Choroid plexus epithelial cell (primary cell): ENCODE results near the gene C16orf82.
"Not testable (repeated sequence)": the region's sequence is repeated elsewhere in the genome, so short reads cannot be mapped to it uniquely, and the experiment has no call there.

Experiments
- DNase-seq: peaks from one replicate; pipeline ENCODE4 v3.0.0-alpha.2; 2010; ENCODE audit warnings: low read depth
- H3K4me3 ChIP-seq: 2 replicates; pipeline ENCODE4 v1.5.1; 2011; ENCODE audit warnings: low read depth, mild to moderate bottlenecking, control low read depth, low read length, moderate library complexity
- CTCF ChIP-seq: conservative IDR thresholded peaks from 2 replicates; pipeline ENCODE4 v1.5.1; 2011; ENCODE audit warnings: low read depth, mild to moderate bottlenecking, control low read depth, inconsistent platforms, low read length, moderate library complexity

The C16orf82 gene

DNA sequence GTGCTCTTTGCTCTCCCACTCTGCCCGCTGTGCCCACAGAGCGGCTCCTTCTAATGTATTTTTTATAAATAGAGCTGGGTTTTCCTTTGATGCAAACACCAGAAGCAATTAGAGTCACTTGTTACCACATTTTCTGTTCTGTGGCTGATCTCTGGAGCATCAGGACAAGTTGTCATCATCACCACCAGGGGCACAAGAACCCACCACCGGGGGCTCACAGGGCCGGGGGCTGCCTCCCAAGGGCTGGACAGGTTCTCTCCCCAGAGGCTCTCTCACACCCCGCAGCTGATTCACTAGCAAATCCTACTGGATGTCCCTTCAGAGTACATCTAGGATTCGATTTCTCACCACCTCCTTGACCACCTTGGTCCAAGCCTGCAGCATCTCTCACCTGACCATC lies 18.5 kb downstream of the C16orf82 start:
- TF ChIP-seq CTCF = no peak
- no peak for DNase-seq
- no peak overlapping the region for H3K4me3 ChIP-seq

DNA sequence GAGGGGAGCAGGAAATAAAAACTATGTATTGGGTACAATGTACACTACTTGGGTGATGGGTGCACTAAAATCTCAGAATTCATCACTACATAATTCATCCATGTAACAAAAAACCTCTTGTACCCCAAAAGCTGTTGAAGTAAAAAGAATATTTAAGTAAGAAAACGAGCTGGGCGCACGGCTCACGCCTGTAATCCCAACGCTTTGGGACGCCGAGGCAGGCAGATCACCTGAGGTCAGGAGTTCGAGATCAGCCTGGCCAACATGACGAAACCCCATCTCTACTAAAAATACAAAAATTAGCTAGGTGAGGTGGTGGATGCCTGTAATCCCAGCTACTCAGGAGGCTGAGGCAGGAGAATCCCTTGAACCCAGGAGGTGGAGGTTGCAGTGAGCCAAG lies 19.3 kb downstream of the C16orf82 start:
- H3K4me3 ChIP-seq, DNase-seq: not testable (repeated sequence)

GRCh38 chr16:27088216-27088615 lies 21.5 kb downstream of the C16orf82 start:
- no peak for DNase-seq
- TF ChIP-seq CTCF = no peak

GRCh38 chr16:27096375-27096774 lies 29.6 kb downstream of the C16orf82 start:
- DNase-seq = no peak
- TF ChIP-seq CTCF = no peak
- H3K4me3 ChIP-seq = no peak overlapping the region

More at GRCh38 chr16:27088216-27088615, 21.5 kb downstream of the C16orf82 start:
- H3K4me3 ChIP-seq = no peak overlapping the region

DNA sequence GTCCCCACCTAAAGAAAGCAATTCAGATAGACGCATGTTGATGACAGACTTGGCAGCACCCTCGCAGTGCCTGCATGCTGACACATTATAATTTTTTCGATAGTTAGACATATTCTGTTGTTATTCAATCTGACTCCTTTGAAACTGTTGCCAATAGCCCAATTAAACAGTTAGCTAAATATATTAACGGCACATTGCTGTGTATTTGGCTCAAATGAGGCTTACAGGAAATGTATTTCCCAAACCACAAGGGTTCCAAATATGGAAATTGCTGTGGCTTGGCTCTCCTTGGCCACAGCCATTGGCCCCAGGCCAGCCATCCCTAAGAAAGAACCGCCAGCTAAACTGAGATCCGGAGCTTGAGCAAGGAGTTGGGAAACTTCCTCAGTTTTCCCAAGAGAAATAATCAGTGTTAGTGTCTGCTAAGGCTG lies 31.1 kb downstream of the C16orf82 start:
- TF ChIP-seq CTCF = no peak
- DNase-seq = peak; percentile 57
- H3K4me3 ChIP-seq = no peak overlapping the region

DNA sequence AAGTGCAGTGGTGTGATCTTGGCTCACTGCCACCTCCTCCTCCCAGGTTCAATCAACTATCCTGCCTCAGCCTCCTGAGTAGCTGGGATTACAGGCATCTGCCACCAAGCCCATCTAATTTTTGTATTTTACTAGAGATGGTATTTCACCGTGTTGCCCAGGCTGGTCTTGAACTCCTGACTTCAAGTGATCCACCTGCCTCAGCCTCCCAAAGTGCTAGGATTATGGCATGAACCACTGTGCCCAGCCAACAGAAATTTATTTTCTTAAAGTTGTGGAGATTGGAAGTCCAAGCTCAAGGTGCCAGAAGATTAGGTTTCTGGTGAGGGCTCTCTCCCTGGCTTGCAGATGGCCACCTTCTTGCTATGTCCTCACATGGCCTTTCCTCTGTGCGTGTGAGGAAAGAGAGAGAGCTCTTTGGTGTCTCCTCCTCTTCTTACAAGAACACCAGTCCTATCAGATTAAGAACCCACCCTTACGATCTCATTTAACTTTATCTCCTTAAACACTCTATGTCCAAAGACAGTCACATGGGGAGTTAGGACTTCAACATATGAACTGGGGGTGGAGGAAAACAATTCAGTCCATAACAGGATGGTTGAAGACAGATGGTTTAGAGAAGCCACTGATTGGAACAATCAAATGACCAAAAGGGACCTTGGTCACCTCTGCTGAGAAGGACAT lies 31.8 kb downstream of the C16orf82 start:
- no peak for DNase-seq
- TF ChIP-seq CTCF = no peak
- no peak overlapping the region for H3K4me3 ChIP-seq

DNA sequence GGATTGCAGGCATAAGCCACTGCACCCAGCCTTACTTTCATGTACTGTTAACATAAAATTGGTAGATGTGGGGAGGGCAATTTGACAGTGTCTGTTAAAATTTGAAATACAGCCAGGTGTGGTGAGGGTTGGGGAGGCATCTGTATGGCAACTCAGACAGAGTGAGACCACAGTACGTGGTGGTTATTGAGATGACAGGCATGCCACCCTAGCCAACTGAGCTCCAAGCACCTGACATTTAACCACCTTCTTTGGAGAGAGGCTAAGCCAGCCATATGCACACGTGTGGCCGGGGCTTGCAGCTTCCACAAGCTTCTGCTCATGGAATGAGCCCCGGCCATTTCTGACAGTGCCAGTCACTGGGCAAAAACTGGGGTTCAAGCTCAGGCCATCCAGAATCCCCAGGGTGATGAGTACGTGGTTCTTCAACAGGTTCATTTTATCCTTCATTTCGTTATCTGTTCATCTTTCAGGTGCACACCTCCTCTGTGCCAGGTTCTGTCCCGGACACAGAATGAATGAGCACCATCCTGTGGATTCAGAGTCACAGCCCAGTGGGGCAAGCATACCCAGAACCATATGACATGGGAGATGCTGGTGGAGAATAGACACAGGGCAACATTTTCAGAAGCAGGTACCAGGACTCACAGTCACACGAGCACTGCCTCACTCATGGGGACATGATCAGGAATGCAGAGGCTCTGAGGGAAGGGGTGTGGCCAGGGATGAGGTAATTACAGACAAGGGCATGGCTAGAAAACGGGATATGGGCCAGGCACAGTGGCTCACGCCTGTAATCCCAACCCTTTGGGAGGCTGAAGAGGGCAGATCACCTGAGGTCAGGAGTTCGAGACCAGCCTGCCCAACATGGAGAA lies 36.2 kb downstream of the C16orf82 start:
- no peak for DNase-seq
- H3K4me3 ChIP-seq = no peak overlapping the region
- no peak for TF ChIP-seq CTCF
